Loucy (cell line): ENCODE data around the gene TMEM132C.

Experiments used
- H2AFZ ChIP-seq: fragments of 200-600 bp; sonication (generic); 2 replicates; pipeline ENCODE4 v1.6.0; 2016; ENCODE audit warnings: antibody characterized with exemption, mild to moderate bottlenecking, low read length, moderate library complexity
- H3F3A ChIP-seq: fragments of 200-600 bp; 2 replicates; pipeline ENCODE4 v1.6.0; 2016; ENCODE audit warnings: antibody characterized with exemption, low read depth, mild to moderate bottlenecking
- H3K27me3 ChIP-seq: fragments of 200-600 bp; sonication (generic); 2 replicates; pipeline ENCODE4 v1.6.1; 2014; ENCODE audit warnings: low read length, mild to moderate bottlenecking; ENCODE audit not compliant: insufficient read depth, poor library complexity, severe bottlenecking
- H3K36me3 ChIP-seq: fragments of 200-600 bp; sonication (generic); 2 replicates; pipeline ENCODE4 v1.6.1; 2016; ENCODE audit warnings: low read length; ENCODE audit not compliant: insufficient read depth
- H3K4me1 ChIP-seq: fragments of 200-600 bp; sonication (generic); 2 replicates; pipeline ENCODE4 v1.5.1; 2014; ENCODE audit warnings: low read length, mild to moderate bottlenecking; ENCODE audit not compliant: insufficient read depth, poor library complexity, severe bottlenecking
- H3K4me2 ChIP-seq: fragments of 200-600 bp; sonication (generic); 2 replicates; pipeline ENCODE4 v1.6.0; 2014; ENCODE audit warnings: antibody characterized with exemption, low read length, low read depth, mild to moderate bottlenecking; ENCODE audit not compliant: poor library complexity, severe bottlenecking
- H3K4me3 ChIP-seq: fragments of 200-600 bp; sonication (generic); 2 replicates; pipeline ENCODE4 v1.5.1; 2014; ENCODE audit warnings: low read length, mild to moderate bottlenecking, mixed read lengths; ENCODE audit not compliant: poor library complexity, severe bottlenecking
- H3K79me2 ChIP-seq: fragments of 200-600 bp; sonication (generic); 2 replicates; pipeline ENCODE4 v1.6.1; 2014; ENCODE audit warnings: low read length; ENCODE audit not compliant: insufficient read depth
- H3K9ac ChIP-seq: fragments of 200-600 bp; sonication (generic); 2 replicates; pipeline ENCODE4 v1.6.0; 2014; ENCODE audit warnings: mild to moderate bottlenecking, low read depth, low read length, moderate library complexity; ENCODE audit not compliant: poor library complexity, severe bottlenecking
- H3K9me2 ChIP-seq: fragments of 200-600 bp; sonication (generic); replicated peaks from 2 replicates; pipeline ENCODE4 v1.6.1; 2016; ENCODE audit warnings: low read depth, low read length, mixed read lengths
- H3K9me3 ChIP-seq: fragments of 200-600 bp; sonication (generic); 2 replicates; pipeline ENCODE4 v1.6.1; 2014; ENCODE audit warnings: mild to moderate bottlenecking, antibody characterized with exemption, low read length, low read depth; ENCODE audit not compliant: insufficient read depth
- H4K20me1 ChIP-seq: fragments of 200-600 bp; sonication (generic); 2 replicates; pipeline ENCODE4 v1.6.0; 2014; ENCODE audit warnings: antibody characterized with exemption, low read length, mild to moderate bottlenecking; ENCODE audit not compliant: insufficient read depth, poor library complexity, severe bottlenecking
- CTCF ChIP-seq: fragments of 200-600 bp; sonication (generic); conservative IDR thresholded peaks from 2 replicates; pipeline ENCODE4 v1.5.1; 2014; ENCODE audit warnings: mild to moderate bottlenecking, antibody characterized with exemption, low read length
- EZH2phosphoT487 ChIP-seq: fragments of 200-600 bp; IDR thresholded peaks from 2 replicates; pipeline ENCODE4 v1.6.1; 2018; ENCODE audit warnings: antibody characterized with exemption, mild to moderate bottlenecking, moderate library complexity, borderline replicate concordance

Gene TMEM132C

GRCh38 chr12:128444598-128444997 lies 177.6 kb downstream of the TMEM132C start:
- Histone ChIP-seq H3K9me2 (no peaks in the 10 kb centered on the region), H3K9me3 (no peaks in the 10 kb centered on the region), H3K4me1 (no peaks in the 10 kb centered on the region), H4K20me1 (no peaks in the 10 kb centered on the region), H3K4me2 (no peak overlapping the region), H3K27me3 (no peaks in the 10 kb centered on the region), H2AFZ (no peak overlapping the region), H3K79me2 (no peaks in the 10 kb centered on the region), H3K4me3 (no peak overlapping the region), H3K9ac (no peak overlapping the region), H3F3A (no peaks in the 10 kb centered on the region), H3K36me3 (no peaks in the 10 kb centered on the region)
- TF ChIP-seq EZH2phosphoT487 (no peak), CTCF (no peak)

GRCh38 chr12:128445415-128446127 lies 178.6 kb downstream of the TMEM132C start:
- no peaks in the 10 kb centered on the region for H3K9me2 ChIP-seq
- no peaks in the 10 kb centered on the region for H3K79me2 ChIP-seq
- H2AFZ ChIP-seq: no peak overlapping the region
- H3K36me3 ChIP-seq: no peaks in the 10 kb centered on the region
- no peaks in the 10 kb centered on the region for H4K20me1 ChIP-seq
- H3K27me3 ChIP-seq: no peaks in the 10 kb centered on the region
- H3K9ac ChIP-seq: no peak overlapping the region
- no peaks in the 10 kb centered on the region for H3F3A ChIP-seq
- H3K4me2 ChIP-seq: no peak overlapping the region
- no peak for TF ChIP-seq EZH2phosphoT487
- no peak overlapping the region for H3K4me3 ChIP-seq
- H3K9me3 ChIP-seq: no peaks in the 10 kb centered on the region; the same call in 1 of the 2 replicates
- H3K4me1 ChIP-seq: no peaks in the 10 kb centered on the region

- Histone ChIP-seq H4K20me1 (no peaks in the 10 kb centered on the region), H2AFZ (no peak overlapping the region), H3K4me1 (no peaks in the 10 kb centered on the region), H3K4me3 (no peak overlapping the region), H3K9me2 (no peaks in the 10 kb centered on the region), H3K9ac (no peak overlapping the region), H3K79me2 (no peaks in the 10 kb centered on the region), H3F3A (no peaks in the 10 kb centered on the region), H3K9me3 (peaks cover 6% of the 10 kb centered on the region; the same call in 1 of the 2 replicates), H3K4me2 (no peak overlapping the region), H3K36me3 (no peaks in the 10 kb centered on the region), H3K27me3 (no peaks in the 10 kb centered on the region)
- no peak for TF ChIP-seq CTCF
- TF ChIP-seq EZH2phosphoT487: no peak
These were observed 182.3 kb downstream of the TMEM132C start for GRCh38 chr12:128449146-128449894.
